ENCODE results near the gene FTCD.

DNA sequence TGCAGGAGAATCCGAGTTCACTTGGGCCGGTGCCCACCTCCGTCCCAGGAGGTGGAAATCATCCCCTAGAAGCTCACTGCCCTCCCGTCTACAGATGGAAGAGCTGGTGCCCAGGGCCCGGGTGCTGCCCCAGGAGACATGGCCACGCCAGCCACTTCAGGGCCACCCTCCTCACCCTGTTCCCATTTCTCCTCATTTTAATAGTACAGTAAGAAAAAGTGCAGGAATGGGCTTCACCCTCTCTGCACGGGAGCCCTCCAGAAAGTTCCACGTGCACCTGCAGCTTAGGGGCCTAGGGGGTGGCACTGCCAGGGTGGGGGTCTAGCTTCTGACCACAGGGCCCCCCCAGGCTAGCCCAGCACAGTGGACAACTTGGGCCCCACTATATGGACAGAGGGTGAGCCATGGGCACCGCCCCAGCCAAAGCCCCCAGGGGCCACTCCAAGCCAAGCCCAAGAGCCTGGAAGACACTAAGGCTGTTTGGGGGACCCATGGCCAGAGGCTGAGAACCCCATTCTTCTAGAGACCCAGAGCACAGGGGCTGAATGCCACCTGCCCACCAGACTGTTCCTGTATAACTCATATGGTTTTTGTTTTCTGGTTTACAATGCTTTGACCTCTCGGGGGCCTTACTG lies 3.4 kb upstream of the FTCD start:
- TF ChIP-seq, protein P1, sequence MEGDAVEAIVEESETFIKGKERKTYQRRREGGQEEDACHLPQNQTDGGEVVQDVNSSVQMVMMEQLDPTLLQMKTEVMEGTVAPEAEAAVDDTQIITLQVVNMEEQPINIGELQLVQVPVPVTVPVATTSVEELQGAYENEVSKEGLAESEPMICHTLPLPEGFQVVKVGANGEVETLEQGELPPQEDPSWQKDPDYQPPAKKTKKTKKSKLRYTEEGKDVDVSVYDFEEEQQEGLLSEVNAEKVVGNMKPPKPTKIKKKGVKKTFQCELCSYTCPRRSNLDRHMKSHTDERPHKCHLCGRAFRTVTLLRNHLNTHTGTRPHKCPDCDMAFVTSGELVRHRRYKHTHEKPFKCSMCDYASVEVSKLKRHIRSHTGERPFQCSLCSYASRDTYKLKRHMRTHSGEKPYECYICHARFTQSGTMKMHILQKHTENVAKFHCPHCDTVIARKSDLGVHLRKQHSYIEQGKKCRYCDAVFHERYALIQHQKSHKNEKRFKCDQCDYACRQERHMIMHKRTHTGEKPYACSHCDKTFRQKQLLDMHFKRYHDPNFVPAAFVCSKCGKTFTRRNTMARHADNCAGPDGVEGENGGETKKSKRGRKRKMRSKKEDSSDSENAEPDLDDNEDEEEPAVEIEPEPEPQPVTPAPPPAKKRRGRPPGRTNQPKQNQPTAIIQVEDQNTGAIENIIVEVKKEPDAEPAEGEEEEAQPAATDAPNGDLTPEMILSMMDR (IDR thresholded peaks at IDR 0.05): no peak
- TF ChIP-seq REST (IDR thresholded peaks at IDR 0.05; ENCODE audit: insufficient read depth in 1 of 2, low read depth in 2 of 2, low read length in 1 of 2): no peak

Measured in Panc1 (cell line).